Spinal cord (tissue), 10 donors: ENCODE results near the gene CCDC187. TPM values are rescaled to one million over a fixed set of nuclear protein-coding genes. Genes with fewer than 3 reads are reported as not detected.
A peak's percentile ranks its signal among the peaks of the same experiment; 100 is the strongest.

ENCODE experiments used
- DNase-seq, 6 donors: peaks; one replicate each; pipeline versions ENCODE4 v3.0.0 to v3.0.0-alpha.2; 2013 to 2015; ENCODE audit warnings: low spot score in 6 of 6, low read depth in 4 of 6
- H3K27ac ChIP-seq: one replicate; pipeline ENCODE4 v1.5.1; 2013; ENCODE audit warnings: low read depth, low read length, control low read depth
- H3K27me3 ChIP-seq: one replicate; pipeline ENCODE4 v1.6.1; 2013; ENCODE audit warnings: low read length; ENCODE audit not compliant: control insufficient read depth, insufficient read depth
- H3K36me3 ChIP-seq: one replicate; pipeline ENCODE4 v1.6.1; 2013; ENCODE audit warnings: low read length; ENCODE audit not compliant: control insufficient read depth, insufficient read depth
- H3K4me1 ChIP-seq: one replicate; pipeline ENCODE4 v1.6.1; 2013; ENCODE audit warnings: low read length; ENCODE audit not compliant: control insufficient read depth, insufficient read depth
- H3K4me3 ChIP-seq: one replicate; pipeline ENCODE4 v1.5.1; 2013; ENCODE audit warnings: low read depth, low read length, control low read depth
- H3K9me3 ChIP-seq: one replicate; pipeline ENCODE4 v1.6.1; 2013; ENCODE audit warnings: low read length; ENCODE audit not compliant: control insufficient read depth, insufficient read depth
- WGBS: methylation state at CpG from one replicate; pipeline ENCODE4 v1.1.5; 2013; ENCODE audit warnings: missing lambda C conversion rate; ENCODE audit not compliant: insufficient coverage; 5-methylcytosine and 5-hydroxymethylcytosine counted together
- polyA plus RNA-seq, 2 donors: library from polyadenylated mRNA; unstranded; fragments of 120-200 nt; gene quantifications; one replicate each; pipeline ENCODE4 v1.2.1, GENCODE V29; 2013; ENCODE audit not compliant: insufficient read length in 2 of 2
- total RNA-seq, 2 donors: library from RNA; depleted of rRNA in 1 of 2; stranded (reverse); fragments of 120-200 nt in 1 of 2; fragments of >200 nt in 1 of 2; gene quantifications; one replicate each; pipeline versions ENCODE4 v1.2.3 to v1.2.4, GENCODE V29; 2013 to 2014
- donor health status: healthy.

CCDC187 gene
- total and polyA plus RNA-seq, 4 donors = 0.05 to 0.33 (median 0.15) TPM

DNA sequence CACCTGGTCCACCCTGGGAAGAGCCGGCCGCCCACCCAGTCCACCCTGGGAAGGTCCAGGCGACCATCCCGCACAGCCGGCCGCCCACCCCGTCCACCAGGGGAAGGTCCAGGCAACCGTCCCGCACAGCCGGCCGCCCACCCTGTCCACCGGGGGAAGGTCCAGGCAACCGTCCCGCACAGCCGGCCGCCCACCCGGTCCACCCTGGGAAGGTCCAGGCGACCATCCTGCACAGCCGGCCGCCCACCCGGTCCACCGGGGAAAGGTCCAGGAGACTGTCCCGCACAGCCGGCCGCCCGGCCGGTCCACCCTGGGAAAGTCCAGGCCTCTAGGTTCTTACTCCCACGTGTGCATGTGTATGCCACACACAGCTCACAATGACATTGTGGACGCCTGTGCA lies 51.6 kb downstream of the CCDC187 start:
- Histone ChIP-seq H3K27me3 (no peaks in the 10 kb centered on the region), H3K4me1 (peaks cover 46% of the 10 kb centered on the region), H3K36me3 (no peaks in the 10 kb centered on the region), H3K4me3 (no peak overlapping the region), H3K9me3 (no peaks in the 10 kb centered on the region), H3K27ac (no peak overlapping the region)
- 94% methylated on average over 23 of the region's 29 CpGs for WGBS
- no peak for DNase-seq

DNA sequence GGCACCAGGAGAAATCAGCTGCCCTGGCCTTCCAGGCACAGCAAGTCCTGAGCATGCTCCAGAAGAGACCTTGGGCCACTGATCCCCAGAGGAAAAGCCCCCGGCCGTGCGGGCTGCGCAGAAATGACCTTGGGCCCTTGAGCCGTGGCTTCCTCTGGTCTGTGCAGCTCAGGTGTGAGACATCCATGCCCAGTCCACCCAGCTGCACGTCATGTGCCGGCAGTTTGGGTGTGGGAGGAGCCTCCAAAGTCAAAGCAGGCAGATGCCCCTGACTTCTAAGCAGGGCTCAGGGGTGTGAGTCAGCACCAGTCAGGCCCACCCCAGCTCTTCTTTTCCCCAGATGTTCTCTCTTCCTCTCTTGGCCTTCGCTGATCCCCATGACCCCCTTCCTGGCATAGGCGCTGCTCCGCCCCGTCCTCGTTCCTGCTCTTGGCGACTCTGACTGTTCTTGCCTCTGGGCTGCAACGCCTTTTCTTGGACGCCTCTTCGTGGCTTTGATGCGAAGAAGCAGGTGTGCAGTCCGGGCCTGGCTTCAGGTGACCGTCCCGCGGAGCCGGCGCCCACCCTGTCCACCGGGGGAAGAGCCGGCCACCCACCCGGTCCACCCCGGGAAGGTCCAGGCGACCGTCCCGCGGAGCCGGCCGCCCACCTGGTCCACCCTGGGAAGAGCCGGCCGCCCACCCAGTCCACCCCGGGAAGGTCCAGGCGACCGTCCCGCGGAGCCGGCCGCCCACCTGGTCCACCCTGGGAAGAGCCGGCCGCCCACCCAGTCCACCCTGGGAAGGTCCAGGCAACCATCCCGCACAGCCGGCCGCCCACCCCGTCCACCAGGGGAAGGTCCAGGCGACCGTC lies 52.4 kb downstream of the CCDC187 start:
- WGBS = 94% methylated on average over 40 of the region's 50 CpGs
- Histone ChIP-seq H3K27ac (no peak overlapping the region), H3K27me3 (no peaks in the 10 kb centered on the region), H3K9me3 (no peaks in the 10 kb centered on the region), H3K4me3 (no peak overlapping the region), H3K4me1 (peaks cover 46% of the 10 kb centered on the region), H3K36me3 (no peaks in the 10 kb centered on the region)
- DNase-seq = no peak

DNA sequence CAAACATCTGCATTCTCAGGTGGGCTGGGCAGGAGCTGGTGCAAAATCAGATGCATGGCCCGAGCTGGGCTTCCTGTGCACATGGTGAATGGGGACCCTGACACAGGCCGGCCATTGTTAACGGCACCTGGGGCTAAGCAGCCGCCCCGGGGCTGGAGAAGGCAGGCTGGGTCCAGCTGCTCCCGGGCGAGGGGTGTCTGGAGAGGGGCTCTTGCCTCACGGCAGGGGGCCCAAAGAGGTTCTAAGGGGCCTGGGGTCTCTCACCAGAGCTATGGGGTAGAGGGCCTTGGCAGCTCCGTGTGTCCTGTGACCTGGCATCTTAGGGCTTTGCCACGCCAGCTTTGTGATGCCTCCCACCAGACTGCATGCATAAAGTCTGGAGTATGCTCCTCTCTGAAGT lies 53.2 kb downstream of the CCDC187 start:
- no peak overlapping the region for H3K27ac ChIP-seq

DNA sequence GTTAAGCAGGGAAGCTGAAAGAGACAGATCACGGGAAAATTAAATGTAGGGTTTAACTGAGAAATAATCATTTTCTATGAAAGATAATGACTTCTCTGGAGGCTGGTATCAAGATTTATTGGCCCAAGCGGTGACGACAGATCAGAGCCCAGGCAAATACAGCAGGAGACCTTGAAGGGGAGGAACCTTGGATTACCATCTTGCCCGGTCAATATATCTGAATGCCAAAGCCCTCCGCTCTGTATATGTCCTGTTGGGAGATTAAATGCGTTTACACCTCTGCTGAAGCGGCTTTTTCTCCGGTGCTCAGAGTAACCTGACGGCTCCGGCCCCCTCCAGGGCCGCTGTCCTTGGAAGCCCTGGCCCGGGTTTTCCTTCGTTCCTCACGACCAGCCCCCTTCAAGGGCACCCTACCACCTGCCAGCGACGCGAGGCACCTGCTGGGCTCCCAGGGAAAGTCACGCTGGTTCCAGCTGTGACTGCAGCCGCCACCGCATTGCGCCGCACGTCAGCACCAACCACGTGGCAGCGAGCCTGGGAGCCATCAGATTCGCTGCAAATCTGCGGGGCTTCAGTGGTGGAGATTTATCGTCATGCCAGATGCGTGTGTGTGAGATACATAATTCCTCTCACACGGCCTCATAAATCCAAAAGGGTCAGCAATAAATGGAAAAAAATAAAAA lies 53.9 kb downstream of the CCDC187 start:
- no peak overlapping the region for H3K27ac ChIP-seq

More for the DNA sequence above, 53.2 kb downstream of the CCDC187 start:
- Histone ChIP-seq H3K9me3 (no peaks in the 10 kb centered on the region), H3K27me3 (no peaks in the 10 kb centered on the region), H3K36me3 (no peaks in the 10 kb centered on the region), H3K4me1 (peaks cover 42% of the 10 kb centered on the region), H3K4me3 (no peak overlapping the region)
- DNase-seq = no peak
- 60% methylated on average over 10 of the region's 10 CpGs for WGBS

DNA sequence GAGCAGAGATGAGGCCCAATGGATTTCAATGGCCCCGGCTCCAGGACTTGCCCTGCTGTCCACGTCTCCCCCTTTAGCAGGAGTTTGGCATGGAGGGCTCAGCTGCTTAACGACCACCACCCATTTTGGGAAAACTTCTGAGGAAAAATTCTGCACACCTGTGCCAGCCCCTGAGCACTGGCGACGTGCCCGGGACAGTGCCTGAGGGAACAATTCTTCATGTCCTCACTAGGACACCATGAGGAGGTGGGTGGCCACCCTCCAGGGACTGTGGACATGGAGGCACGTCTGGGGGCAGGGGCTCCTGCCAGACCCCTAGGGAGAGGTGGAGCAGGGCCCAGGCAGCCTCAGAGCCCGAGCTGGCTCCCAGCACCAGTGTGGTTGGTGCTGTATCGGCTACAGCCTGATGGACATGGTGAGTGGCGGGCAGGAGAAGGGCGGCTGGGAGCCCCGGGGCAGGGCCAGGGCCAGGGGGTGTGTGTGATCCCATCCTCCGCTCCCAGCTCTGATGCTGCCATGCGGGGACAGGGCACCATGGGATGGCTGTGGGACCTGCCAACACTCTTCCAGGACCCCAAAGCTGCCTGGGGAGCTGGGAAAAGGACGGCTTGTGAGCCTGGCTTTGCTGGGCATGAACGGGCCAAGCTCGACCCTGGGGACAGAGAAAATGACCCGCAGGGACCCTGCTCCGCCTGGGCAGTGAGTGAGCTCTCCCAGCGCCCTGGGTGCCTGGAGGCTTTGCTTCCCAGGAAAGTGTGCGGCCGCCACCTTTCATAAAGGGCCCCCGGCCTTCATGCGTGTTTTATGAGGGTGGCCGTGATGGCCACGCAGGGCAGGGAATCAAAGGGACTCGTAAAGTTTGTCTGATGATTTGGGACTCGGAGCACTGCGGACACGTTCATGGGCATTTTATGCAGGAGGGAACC lies 54.7 kb downstream of the CCDC187 start:
- Histone ChIP-seq H3K9me3 (no peaks in the 10 kb centered on the region), H3K4me1 (peaks cover 33% of the 10 kb centered on the region), H3K27me3 (no peaks in the 10 kb centered on the region), H3K4me3 (no peak overlapping the region), H3K27ac (no peak overlapping the region), H3K36me3 (no peaks in the 10 kb centered on the region)
- DNase-seq = no peak
- WGBS = 66% methylated on average over 30 of the region's 30 CpGs

More for the DNA sequence above, 53.9 kb downstream of the CCDC187 start:
- no peaks in the 10 kb centered on the region for H3K27me3 ChIP-seq
- no peaks in the 10 kb centered on the region for H3K9me3 ChIP-seq
- H3K4me1 ChIP-seq = peaks cover 38% of the 10 kb centered on the region
- peak in 2 of 6 donors; percentile 31 to 92 for DNase-seq
- H3K4me3 ChIP-seq = no peak overlapping the region
- 45% methylated on average over 26 of the region's 30 CpGs for WGBS
- H3K36me3 ChIP-seq = no peaks in the 10 kb centered on the region

DNA sequence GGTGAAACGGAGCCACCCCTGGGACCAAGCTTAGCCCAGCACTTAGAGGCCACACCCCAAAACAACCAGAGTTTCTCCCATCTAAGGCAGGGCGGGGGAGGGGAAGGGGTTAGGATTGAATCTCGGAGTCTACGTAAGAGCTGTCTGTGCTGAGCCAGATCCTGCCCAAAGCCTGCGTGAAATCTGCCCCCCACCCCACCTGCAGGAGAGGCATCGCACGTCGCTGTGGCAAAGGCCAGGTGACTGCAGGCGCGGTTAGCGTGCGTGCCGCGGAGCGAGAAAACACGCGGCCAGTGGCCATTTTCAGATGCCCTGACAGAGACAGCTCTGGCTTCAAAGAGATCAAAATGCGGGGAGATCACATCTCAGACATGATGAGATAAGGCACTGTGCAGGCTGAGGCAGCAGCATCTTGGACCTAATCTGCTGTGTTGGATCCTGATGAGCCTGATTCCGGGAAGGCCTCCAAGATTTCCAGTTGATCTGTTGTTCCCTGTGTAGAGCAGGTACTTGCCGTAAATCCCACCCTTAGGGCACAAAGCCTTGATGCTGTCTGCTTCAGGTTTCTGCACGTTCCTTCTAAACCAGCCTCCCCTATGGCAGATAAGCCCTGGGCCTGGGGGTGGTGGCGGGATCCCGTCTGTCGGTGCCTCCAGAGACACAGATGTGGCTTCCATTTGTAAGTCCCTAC lies 55.8 kb downstream of the CCDC187 start:
- H3K4me1 ChIP-seq = peaks cover 37% of the 10 kb centered on the region
- no peaks in the 10 kb centered on the region for H3K27me3 ChIP-seq
- no peak for DNase-seq
- WGBS = 77% methylated on average over 21 of the region's 24 CpGs
- H3K36me3 ChIP-seq = no peaks in the 10 kb centered on the region
- no peaks in the 10 kb centered on the region for H3K9me3 ChIP-seq
- H3K4me3 ChIP-seq = no peak overlapping the region
- H3K27ac ChIP-seq = no peak overlapping the region

GRCh38 chr9:136247551-136247916 lies 56.4 kb downstream of the CCDC187 start:
- Histone ChIP-seq H3K4me1 (peaks cover 42% of the 10 kb centered on the region), H3K27ac (no peak overlapping the region), H3K4me3 (no peak overlapping the region), H3K27me3 (no peaks in the 10 kb centered on the region), H3K36me3 (peaks cover 2% of the 10 kb centered on the region), H3K9me3 (no peaks in the 10 kb centered on the region)
- no peak for DNase-seq
- 46% methylated on average over 7 of the region's 9 CpGs for WGBS

DNA sequence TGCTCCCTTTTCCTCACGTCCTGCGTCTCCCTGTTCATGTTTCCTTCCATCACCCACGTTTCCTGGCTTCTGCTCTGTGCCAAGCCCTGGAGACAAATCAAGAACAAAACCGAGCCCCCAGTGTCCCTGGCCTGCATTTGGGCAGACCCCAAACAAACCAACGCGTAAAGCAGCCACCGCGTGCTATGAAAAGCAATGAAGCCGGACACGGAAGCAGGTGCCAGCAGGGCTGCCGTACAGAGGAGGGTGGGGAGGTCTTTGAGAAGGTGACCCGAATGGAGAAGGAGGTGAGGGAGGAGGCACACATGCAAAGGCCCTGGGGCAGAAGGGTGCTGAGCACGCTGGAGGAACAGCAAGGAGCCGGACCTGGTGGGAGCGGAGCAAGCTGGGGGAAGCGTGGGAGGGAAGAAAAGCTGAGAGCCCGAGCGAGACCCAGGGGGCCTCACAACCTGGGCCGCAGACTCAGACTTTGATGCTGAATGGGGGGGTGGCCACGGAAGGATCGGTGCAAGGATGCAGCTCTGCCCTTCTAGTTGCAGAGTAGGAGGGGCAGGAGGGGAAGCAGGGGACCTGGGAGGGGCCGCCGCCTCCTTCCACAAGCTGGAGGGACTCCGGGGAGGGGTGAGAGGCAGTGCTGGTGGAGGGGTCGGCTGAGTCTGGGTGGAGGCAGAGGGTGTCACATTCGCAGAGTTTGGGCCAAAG lies 56.9 kb downstream of the CCDC187 start:
- Histone ChIP-seq H3K27ac (no peak overlapping the region), H3K9me3 (no peaks in the 10 kb centered on the region), H3K4me1 (peaks cover 47% of the 10 kb centered on the region), H3K36me3 (peaks cover 7% of the 10 kb centered on the region), H3K27me3 (no peaks in the 10 kb centered on the region), H3K4me3 (no peak overlapping the region)
- WGBS = 71% methylated on average over 24 of the region's 26 CpGs
- DNase-seq = no peak
